Mucosa of stomach (tissue), 1 donor: ENCODE data around the gene GRAMD2A.

Experiments
- H3K27me3 ChIP-seq: one replicate; pipeline ENCODE4 v1.7.0; 2013; ENCODE audit warnings: mild to moderate bottlenecking, low read length; ENCODE audit not compliant: control insufficient read depth, insufficient read depth
- H3K36me3 ChIP-seq: one replicate; pipeline ENCODE4 v1.7.0; 2013; ENCODE audit warnings: low read length; ENCODE audit not compliant: control insufficient read depth, insufficient read depth
- H3K4me1 ChIP-seq: one replicate; pipeline ENCODE4 v1.7.0; 2013; ENCODE audit warnings: mild to moderate bottlenecking, low read length; ENCODE audit not compliant: control insufficient read depth, insufficient read depth
- H3K4me3 ChIP-seq: one replicate; pipeline ENCODE4 v1.7.0; 2013; ENCODE audit warnings: low read length
- H3K9ac ChIP-seq: one replicate; pipeline ENCODE4 v1.7.0; 2013; ENCODE audit warnings: mild to moderate bottlenecking, low read length, moderate library complexity
- H3K9me3 ChIP-seq: one replicate; pipeline ENCODE4 v1.7.0; 2013; ENCODE audit warnings: mild to moderate bottlenecking, low read length, moderate library complexity; ENCODE audit not compliant: control insufficient read depth
- donor health status: Pancreatic carcinoma.

Gene GRAMD2A

GRCh38 chr15:72133211-72133610, 64.4 kb downstream of the GRAMD2A start:
- Histone ChIP-seq H3K4me3 (no peak overlapping the region), H3K36me3 (no peaks in the 10 kb centered on the region), H3K9ac (no peak overlapping the region), H3K27me3 (peaks cover 3% of the 10 kb centered on the region), H3K9me3 (no peaks in the 10 kb centered on the region), H3K4me1 (peaks cover 8% of the 10 kb centered on the region)

GRCh38 chr15:72131922-72132321, 65.7 kb downstream of the GRAMD2A start:
- H3K4me1 ChIP-seq, result peaks cover 5% of the 10 kb centered on the region
- H3K9me3 ChIP-seq, result no peaks in the 10 kb centered on the region
- H3K9ac ChIP-seq, result no peak overlapping the region
- peaks cover 3% of the 10 kb centered on the region for H3K27me3 ChIP-seq
- no peaks in the 10 kb centered on the region for H3K36me3 ChIP-seq
- no peak overlapping the region for H3K4me3 ChIP-seq

DNA sequence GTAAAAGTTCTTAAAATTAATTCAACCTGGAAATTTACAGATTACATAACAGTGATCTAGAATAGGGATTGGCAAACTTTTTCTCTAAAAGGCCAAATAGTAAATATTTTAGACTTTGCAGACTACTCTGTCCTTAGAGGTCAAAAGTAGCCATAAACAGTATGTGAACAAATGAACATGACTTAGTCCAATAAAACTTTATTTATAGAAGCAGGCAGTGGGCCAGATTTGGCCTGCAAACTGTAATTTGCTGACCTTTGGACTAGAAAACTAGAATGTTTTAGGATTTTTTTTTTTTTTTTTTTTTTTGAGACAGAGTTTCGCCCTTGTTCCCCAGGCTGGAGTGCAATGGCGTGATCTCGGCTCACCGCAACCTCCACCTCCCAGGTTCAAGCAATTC, 67.3 kb downstream of the GRAMD2A start:
- no peaks in the 10 kb centered on the region for H3K9me3 ChIP-seq
- H3K9ac ChIP-seq, result no peak overlapping the region
- no peaks in the 10 kb centered on the region for H3K36me3 ChIP-seq
- no peaks in the 10 kb centered on the region for H3K4me1 ChIP-seq
- peaks cover 3% of the 10 kb centered on the region for H3K27me3 ChIP-seq
- H3K4me3 ChIP-seq, result no peak overlapping the region

DNA sequence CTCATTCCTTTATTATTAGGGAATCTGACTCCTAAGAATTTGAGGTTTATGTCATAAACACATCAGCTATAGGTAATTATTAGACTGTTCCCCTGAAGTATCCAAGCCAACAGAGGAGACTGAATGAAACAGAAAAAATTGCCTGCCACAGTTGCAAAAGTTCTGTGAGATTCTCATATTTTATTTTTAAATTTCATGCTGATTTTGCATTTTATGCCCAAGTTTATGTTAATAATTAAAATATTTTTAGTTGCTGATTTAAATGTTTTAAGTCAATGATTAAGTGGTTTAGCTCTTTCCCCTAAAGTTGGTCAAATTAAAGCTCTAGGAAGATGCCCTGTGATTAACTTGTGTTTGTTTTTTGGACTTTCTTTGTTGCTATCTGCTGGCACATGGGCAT, 69.2 kb downstream of the GRAMD2A start:
- peaks cover 3% of the 10 kb centered on the region for H3K27me3 ChIP-seq
- H3K9me3 ChIP-seq, result no peaks in the 10 kb centered on the region
- no peaks in the 10 kb centered on the region for H3K36me3 ChIP-seq
- H3K4me3 ChIP-seq, result no peak overlapping the region
- no peak overlapping the region for H3K9ac ChIP-seq
- no peaks in the 10 kb centered on the region for H3K4me1 ChIP-seq

DNA sequence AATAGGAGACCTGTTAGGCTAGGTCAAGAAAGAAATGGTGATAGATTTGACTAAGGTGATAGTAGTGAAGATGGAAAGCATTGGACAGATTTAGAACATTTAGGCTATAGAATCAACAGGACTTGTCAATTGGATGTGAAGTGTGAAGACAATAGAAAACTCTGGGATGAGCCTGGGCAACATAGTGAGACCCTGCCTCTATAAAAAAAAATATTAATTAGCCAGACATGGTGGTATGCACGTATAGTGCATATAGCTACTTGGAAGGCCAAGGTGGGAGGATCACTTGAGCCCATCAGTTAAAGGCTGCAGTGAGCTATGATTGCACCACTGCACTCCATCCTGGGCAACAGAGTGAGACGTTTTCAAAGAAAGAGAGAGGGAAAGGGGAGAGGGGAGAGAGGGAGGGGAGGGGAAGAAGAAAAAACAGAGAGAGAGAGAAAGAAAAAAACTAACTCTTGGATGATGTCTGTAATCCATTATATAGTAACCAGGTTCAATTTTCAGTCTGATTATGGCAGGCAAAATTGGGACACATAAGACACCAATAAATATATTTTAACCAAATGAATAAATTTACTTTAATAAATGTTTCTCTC, 69.8 kb downstream of the GRAMD2A start:
- Histone ChIP-seq H3K9me3 (no peaks in the 10 kb centered on the region), H3K27me3 (peaks cover 3% of the 10 kb centered on the region), H3K4me3 (no peak overlapping the region), H3K4me1 (no peaks in the 10 kb centered on the region), H3K36me3 (no peaks in the 10 kb centered on the region), H3K9ac (no peak overlapping the region)

- Histone ChIP-seq H3K4me1 (no peaks in the 10 kb centered on the region), H3K27me3 (no peaks in the 10 kb centered on the region), H3K36me3 (no peaks in the 10 kb centered on the region), H3K9me3 (no peaks in the 10 kb centered on the region), H3K9ac (no peak overlapping the region), H3K4me3 (no peak overlapping the region)
These were observed 73.4 kb downstream of the GRAMD2A start for GRCh38 chr15:72124218-72124617.

DNA sequence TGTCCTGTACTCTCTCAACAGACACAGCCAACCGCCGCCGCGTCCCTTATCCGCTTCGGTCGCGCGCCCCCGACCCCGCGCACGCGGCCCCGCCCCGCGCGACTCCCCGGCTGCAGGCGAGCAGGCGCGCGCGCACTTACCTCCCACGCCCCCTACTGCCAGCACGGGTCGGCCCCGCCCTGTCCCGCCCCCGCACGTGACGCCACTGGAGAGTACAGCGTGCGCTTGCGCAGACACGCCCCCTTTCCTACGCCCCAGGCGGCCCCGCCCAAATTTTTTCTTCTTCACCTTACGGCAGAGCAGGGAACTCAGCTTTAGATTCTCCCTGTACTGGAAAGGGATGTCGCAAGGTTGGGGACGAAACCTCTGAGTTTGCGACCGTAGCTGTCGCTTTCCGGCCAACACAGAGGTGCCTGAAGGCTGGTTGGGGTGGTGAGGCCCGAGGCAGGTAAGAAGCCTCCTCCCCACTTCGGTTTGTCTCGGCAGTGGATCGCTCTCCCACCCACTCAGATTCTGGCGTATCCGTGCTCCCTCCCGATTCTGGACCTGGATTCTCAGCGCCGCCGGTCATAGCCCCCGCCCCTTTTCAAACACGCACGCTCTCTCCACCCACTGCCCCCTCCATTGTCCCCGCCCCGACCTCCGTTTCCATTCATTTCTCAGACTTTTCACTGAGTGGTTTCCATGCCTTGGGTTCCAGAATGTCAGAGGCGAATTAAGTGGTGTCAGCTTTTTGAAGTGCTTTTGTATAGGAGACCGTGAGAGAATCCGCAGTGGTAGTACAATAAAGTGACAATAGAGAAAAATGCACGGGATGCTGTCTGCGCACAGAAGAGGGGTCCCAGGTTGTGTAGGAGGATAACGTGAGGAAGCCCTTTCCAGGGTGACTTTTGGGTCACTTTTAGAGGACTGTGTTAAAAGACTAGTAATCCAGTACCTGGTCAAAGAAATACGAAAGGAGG, 79.3 kb downstream of the GRAMD2A start, which contains the start of the genes MYO9A and SENP8:
TSS of gene MYO9A (minus strand) at position 134 of the 962 bp plus-strand sequence. CDS start 71,587 bp downstream, outside the sequence.
TSS of gene SENP8 (plus strand) at position 387 of the 962 bp plus-strand sequence. CDS start 21,221 bp downstream, outside the sequence.
- H3K27me3 ChIP-seq, result no peaks in the 10 kb centered on the region

DNA sequence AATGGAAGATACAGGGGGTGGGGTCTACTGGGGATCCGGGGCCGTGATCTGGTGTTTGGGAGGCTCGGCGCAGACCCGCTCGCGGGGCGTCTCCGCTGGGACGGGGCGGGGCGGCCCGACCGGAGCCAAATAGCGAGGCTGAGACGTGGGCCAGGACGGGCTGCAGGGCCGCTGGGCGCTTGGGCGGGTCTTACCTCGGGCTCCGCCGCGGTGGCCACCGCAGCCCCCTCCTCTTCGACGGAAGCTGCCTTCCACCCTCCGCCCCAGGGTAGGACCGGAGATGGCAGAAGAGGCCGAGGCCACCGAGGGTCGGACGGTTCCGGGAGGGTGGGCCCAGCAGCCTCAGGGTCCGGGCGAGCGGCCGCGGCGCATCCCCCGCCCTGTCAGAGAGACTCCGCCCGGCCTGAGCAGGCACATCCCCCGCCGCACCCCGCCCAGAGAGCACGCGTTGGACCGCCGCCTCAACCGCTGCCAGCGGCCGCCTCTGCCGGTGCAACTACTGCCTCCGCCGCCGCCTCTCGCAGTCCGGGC, 80.0 kb downstream of the GRAMD2A start:
- H3K4me3 ChIP-seq, result peak overlapping the region; percentile 80
- no peaks in the 10 kb centered on the region for H3K36me3 ChIP-seq
- peak overlapping the region; percentile 76 for H3K9ac ChIP-seq
- peaks cover 3% of the 10 kb centered on the region for H3K4me1 ChIP-seq
- no peaks in the 10 kb centered on the region for H3K27me3 ChIP-seq
- no peaks in the 10 kb centered on the region for H3K9me3 ChIP-seq

More for the DNA sequence above, 79.3 kb downstream of the GRAMD2A start, which contains the start of the genes MYO9A and SENP8:
- peak within 1 kb of the TSS; percentile 80 for H3K4me3 ChIP-seq
- peak within 1 kb of the TSS; percentile 86 for H3K9ac ChIP-seq
- H3K36me3 ChIP-seq, result no peaks in the 10 kb centered on the region
- no peaks in the 10 kb centered on the region for H3K9me3 ChIP-seq
- H3K4me1 ChIP-seq, result peaks cover 3% of the 10 kb centered on the region

DNA sequence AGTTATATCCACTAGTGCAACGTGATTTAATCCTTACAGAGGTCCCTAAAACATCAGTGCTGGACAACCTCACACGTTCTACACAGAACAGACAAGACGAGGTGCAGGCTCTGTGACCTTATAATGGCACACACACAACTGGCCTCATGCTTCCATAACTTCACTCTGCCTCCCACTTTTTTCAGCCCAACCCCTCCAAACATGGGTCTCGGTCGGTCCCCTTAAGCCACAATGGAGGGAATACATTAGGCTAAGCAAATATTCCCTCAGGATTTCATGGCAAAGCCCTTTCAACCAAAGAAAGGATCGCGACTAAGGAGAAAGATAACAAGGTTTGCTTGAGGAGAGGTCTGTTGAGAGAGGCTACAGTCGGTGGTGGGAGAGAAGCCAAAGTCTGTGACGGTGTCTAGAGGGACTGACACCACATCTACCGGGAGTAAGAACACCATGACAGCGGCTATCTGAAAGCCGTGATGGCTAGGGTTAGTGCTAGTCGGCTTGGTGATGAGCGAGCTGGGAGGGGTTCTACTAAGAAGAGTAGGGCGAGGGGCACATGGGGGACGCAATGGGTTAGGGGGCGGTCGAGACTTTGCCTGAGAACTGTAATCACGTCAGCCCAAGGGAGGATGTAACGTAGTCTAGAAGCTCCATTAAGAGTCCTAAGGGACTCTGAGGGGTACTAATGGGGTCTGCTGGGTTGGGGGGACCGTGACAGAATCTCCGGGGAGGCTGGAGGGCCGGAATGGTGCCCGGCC, 80.7 kb downstream of the GRAMD2A start:
- no peaks in the 10 kb centered on the region for H3K27me3 ChIP-seq

DNA sequence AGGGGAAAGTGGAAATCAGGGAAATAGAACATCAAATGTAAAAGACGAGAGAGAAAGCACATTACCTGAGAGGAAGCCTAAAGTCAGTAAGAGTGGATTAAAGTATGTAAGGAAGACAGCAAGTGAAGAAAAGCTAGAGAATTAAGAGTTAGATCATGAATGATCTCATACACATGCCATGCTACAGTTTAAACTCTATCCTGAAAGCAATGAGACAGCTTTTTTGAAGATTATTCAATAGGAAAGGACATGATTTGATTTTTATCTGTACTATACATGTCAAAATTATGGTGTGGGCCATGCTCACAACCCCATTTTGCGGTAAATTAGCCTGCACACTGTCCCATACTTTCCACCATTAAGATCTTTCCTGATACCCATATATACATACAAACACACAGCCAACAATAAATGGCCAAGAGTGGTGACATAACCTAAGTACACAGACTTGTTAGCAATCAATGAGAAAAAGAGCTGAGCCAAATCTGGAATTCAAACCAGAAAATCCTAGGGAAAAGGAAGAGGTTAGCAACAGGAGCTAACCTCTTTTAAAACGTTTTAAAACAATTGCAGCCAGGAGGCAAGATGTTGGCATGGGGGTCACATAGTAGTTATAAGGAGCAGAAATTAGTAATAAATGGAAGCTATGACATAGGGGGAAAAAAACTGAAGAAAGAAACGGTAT, 84.1 kb downstream of the GRAMD2A start:
- Histone ChIP-seq H3K9ac (no peak overlapping the region), H3K9me3 (no peaks in the 10 kb centered on the region), H3K36me3 (no peaks in the 10 kb centered on the region), H3K4me3 (no peak overlapping the region), H3K4me1 (peaks cover 3% of the 10 kb centered on the region), H3K27me3 (no peaks in the 10 kb centered on the region)

More for the DNA sequence above, 80.7 kb downstream of the GRAMD2A start:
- peak overlapping the region; percentile 76 for H3K9ac ChIP-seq
- no peaks in the 10 kb centered on the region for H3K9me3 ChIP-seq
- peaks cover 3% of the 10 kb centered on the region for H3K4me1 ChIP-seq
- H3K36me3 ChIP-seq, result no peaks in the 10 kb centered on the region
- peak overlapping the region; percentile 80 for H3K4me3 ChIP-seq

DNA sequence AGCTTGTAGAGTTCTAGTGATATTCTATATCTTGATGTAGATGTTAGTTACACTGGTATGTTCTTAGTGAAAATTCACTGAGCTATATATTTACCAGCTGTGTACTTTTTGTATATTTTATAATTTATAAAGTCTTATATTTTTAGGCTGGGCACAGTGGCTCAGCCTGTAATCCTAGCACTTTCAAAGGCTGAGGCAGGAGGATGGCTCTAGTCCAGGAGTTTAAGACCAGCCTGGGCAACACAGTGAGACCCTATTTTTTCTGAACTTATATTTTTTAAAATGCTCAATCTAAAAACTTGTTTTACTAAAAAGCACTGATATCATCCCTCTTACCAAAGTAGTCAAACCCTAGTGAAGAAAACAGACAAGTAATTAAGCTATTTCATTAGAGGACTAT, 84.8 kb downstream of the GRAMD2A start:
- H3K27me3 ChIP-seq, result no peaks in the 10 kb centered on the region
- peaks cover 3% of the 10 kb centered on the region for H3K4me1 ChIP-seq
- H3K9me3 ChIP-seq, result no peaks in the 10 kb centered on the region
- H3K36me3 ChIP-seq, result no peaks in the 10 kb centered on the region
- no peak overlapping the region for H3K4me3 ChIP-seq
- H3K9ac ChIP-seq, result no peak overlapping the region
